ENCODE data around the gene CDC25A.

- TF ChIP-seq, protein P1, sequence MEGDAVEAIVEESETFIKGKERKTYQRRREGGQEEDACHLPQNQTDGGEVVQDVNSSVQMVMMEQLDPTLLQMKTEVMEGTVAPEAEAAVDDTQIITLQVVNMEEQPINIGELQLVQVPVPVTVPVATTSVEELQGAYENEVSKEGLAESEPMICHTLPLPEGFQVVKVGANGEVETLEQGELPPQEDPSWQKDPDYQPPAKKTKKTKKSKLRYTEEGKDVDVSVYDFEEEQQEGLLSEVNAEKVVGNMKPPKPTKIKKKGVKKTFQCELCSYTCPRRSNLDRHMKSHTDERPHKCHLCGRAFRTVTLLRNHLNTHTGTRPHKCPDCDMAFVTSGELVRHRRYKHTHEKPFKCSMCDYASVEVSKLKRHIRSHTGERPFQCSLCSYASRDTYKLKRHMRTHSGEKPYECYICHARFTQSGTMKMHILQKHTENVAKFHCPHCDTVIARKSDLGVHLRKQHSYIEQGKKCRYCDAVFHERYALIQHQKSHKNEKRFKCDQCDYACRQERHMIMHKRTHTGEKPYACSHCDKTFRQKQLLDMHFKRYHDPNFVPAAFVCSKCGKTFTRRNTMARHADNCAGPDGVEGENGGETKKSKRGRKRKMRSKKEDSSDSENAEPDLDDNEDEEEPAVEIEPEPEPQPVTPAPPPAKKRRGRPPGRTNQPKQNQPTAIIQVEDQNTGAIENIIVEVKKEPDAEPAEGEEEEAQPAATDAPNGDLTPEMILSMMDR (IDR thresholded peaks at IDR 0.05; ENCODE audit: control extremely low read depth in 1 of 3, insufficient read depth in 1 of 3, low read depth in 1 of 3, low read length in 3 of 3) = no peak
- TF ChIP-seq CEBPB (IDR thresholded peaks at IDR 0.05; ENCODE audit: low read depth, low read length) = no peak
These were observed 37.4 kb upstream of the CDC25A start for GRCh38 chr3:48225587-48225986.

Measured in H1 (cell line).